ENCODE measurements around the gene OSBPL1A. TPM values are rescaled to one million over a fixed set of nuclear protein-coding genes. Genes with fewer than 3 reads are reported as not detected.
"Not testable (repeated sequence)": the region's sequence is repeated elsewhere in the genome, so short reads cannot be mapped to it uniquely, and the experiment has no call there.

The OSBPL1A gene
- total RNA-seq, 4 donors from 2014 or later: 10.0 to 30.9 (median 15.1) TPM

DNA sequence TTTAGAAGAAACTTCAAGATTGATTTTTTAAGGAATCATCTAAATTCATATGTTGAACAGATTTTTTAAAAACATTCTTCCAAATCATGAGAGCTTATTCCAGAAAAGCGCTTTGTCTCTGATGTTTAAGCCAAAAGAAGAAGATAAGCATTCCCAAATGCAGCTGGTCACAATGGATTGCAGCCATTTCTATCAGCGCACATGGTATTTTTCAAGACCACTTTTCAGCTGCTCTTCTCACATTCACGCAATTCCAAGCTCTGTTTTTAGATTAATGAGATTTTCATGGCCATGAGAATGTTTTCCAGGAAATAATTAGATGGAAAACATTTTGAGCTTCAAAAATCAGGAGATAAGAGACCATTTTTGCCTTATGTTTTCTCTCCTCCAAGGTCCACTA, 8.7 kb downstream of the OSBPL1A start:
- TF ChIP-seq POLR2A (IDR thresholded peaks at IDR 0.05): no peak
- TF ChIP-seq, protein P1, sequence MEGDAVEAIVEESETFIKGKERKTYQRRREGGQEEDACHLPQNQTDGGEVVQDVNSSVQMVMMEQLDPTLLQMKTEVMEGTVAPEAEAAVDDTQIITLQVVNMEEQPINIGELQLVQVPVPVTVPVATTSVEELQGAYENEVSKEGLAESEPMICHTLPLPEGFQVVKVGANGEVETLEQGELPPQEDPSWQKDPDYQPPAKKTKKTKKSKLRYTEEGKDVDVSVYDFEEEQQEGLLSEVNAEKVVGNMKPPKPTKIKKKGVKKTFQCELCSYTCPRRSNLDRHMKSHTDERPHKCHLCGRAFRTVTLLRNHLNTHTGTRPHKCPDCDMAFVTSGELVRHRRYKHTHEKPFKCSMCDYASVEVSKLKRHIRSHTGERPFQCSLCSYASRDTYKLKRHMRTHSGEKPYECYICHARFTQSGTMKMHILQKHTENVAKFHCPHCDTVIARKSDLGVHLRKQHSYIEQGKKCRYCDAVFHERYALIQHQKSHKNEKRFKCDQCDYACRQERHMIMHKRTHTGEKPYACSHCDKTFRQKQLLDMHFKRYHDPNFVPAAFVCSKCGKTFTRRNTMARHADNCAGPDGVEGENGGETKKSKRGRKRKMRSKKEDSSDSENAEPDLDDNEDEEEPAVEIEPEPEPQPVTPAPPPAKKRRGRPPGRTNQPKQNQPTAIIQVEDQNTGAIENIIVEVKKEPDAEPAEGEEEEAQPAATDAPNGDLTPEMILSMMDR (IDR thresholded peaks at IDR 0.05): no peak
- WGBS, 2 donors: 79 to 84% methylated on average over 3 of the region's 3 CpGs
- Histone ChIP-seq H3K9me3 (no peaks in the 10 kb centered on the region), H3K27me3 (no peaks in the 10 kb centered on the region), H3K4me3 (no peak overlapping the region), H3K27ac (no peak overlapping the region), H3K4me1 (no peaks in the 10 kb centered on the region), H3K36me3 (no peaks in the 10 kb centered on the region)
- no peak for DNase-seq
- intact Hi-C loops (cut with DNase I): no loop called here

GRCh38 chr18:24386681-24387080, 10.9 kb downstream of the OSBPL1A start:
- TF ChIP-seq, protein P1 (IDR thresholded peaks at IDR 0.05): no peak
- TF ChIP-seq POLR2A (IDR thresholded peaks at IDR 0.05): no peak
- Histone ChIP-seq H3K4me3 (no peak overlapping the region), H3K27ac (no peak overlapping the region), H3K36me3 (no peaks in the 10 kb centered on the region), H3K4me1 (no peaks in the 10 kb centered on the region), H3K9me3 (no peaks in the 10 kb centered on the region), H3K27me3 (no peaks in the 10 kb centered on the region)
- DNase-seq: no peak
- intact Hi-C loops (cut with DNase I): no loop called here
- WGBS, 2 donors: 81 to 84% methylated on average over 6 of the region's 6 CpGs

DNA sequence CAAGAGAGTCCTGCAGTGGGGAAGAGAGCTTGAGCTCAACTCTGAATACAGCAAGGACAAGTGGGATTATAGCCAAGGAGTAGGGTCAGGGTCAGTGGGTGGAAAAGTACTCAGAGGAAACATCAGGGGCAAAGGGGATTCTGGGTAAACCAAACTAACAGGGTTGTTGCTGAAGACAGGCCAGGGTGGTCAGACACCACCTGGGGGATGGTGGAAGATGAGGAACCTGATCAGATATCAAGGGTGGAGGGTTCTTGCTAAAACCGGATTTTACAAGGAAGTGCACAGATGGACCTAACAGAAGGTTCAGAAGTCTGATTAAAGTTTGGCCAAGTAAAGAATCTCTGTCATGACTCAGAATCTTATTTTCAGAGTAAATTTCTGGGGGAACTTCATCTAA, 16.5 kb downstream of the OSBPL1A start:
- no peaks in the 10 kb centered on the region for H3K9me3 ChIP-seq
- H3K4me1 ChIP-seq: no peaks in the 10 kb centered on the region
- H3K4me3 ChIP-seq: no peak overlapping the region
- intact Hi-C loops (cut with DNase I): no loop called here
- no peak for TF ChIP-seq POLR2A (IDR thresholded peaks at IDR 0.05)
- TF ChIP-seq, protein P1 (IDR thresholded peaks at IDR 0.05): no peak
- peaks cover 0 to 11% (median 0%) of the 10 kb centered on the region in 3 donors for H3K36me3 ChIP-seq
- 68 to 79% methylated on average over 1 of the region's 1 CpG for WGBS, 2 donors
- no peaks in the 10 kb centered on the region for H3K27me3 ChIP-seq
- H3K27ac ChIP-seq: no peak overlapping the region
- no peak for DNase-seq

GRCh38 chr18:24380163-24380747, 17.4 kb downstream of the OSBPL1A start:
- H3K4me3 ChIP-seq: no peak overlapping the region
- TF ChIP-seq POLR2A (IDR thresholded peaks at IDR 0.05): no peak
- TF ChIP-seq, protein P1 (IDR thresholded peaks at IDR 0.05): no peak
- no peaks in the 10 kb centered on the region for H3K4me1 ChIP-seq
- WGBS, 2 donors: 73 to 93% methylated on average over 1 to 3 of the region's 6 CpGs
- peaks cover 0 to 18% (median 0%) of the 10 kb centered on the region in 3 donors for H3K36me3 ChIP-seq
- intact Hi-C loops (cut with DNase I): no loop called here
- no peaks in the 10 kb centered on the region for H3K27me3 ChIP-seq
- H3K27ac ChIP-seq: no peak overlapping the region
- no peaks in the 10 kb centered on the region for H3K9me3 ChIP-seq
- no peak for DNase-seq

- Histone ChIP-seq H3K9me3 (no peaks in the 10 kb centered on the region), H3K36me3 (peaks cover 0 to 26% (median 0%) of the 10 kb centered on the region in 3 donors), H3K27ac (no peak overlapping the region), H3K4me1 (no peaks in the 10 kb centered on the region), H3K4me3 (no peak overlapping the region), H3K27me3 (no peaks in the 10 kb centered on the region)
- DNase-seq: no peak
- TF ChIP-seq, protein P1 (IDR thresholded peaks at IDR 0.05): no peak
- no peak for TF ChIP-seq POLR2A (IDR thresholded peaks at IDR 0.05)
- 89 to 90% methylated on average over 1 of the region's 1 CpG for WGBS, 2 donors
- intact Hi-C loops (cut with DNase I): no loop called here
Measured at GRCh38 chr18:24378598-24378997, 19.0 kb downstream of the OSBPL1A start.

GRCh38 chr18:24376531-24376930, 21.1 kb downstream of the OSBPL1A start:
- H3K4me1 ChIP-seq; H3K4me3 ChIP-seq; H3K27ac ChIP-seq; DNase-seq; intact Hi-C loops (cut with DNase I); H3K9me3 ChIP-seq; H3K27me3 ChIP-seq: not testable (repeated sequence)
- WGBS, 2 donors: 89% methylated on average over 7 of the region's 23 CpGs; no CpG with 5 or more reads in 1 of the 2 donors
- peaks cover 0 to 37% (median 0%) of the 10 kb centered on the region in 3 donors for H3K36me3 ChIP-seq

Data from esophagus squamous epithelium (tissue), 5 donors.